ENCODE results near the gene IP6K3.

- no peak for TF ChIP-seq CTCF (IDR thresholded peaks at IDR 0.05)
- TF ChIP-seq POLR2A (IDR thresholded peaks at IDR 0.05) = no peak
These were observed 13.4 kb upstream of the IP6K3 start for GRCh38 chr6:33759887-33760629.

Measured in adrenal gland (tissue), 5 donors.